Neural progenitor cell (in vitro differentiated cells): ENCODE data around the gene LOXL1. TPM values are rescaled to one million over a fixed set of nuclear protein-coding genes. Genes with fewer than 3 reads are reported as not detected.

ENCODE experiments used
- DNase-seq: peaks from one replicate; pipeline ENCODE4 v3.0.0-alpha.2; 2016; ENCODE audit warnings: low spot score
- H2AFZ ChIP-seq: fragments of 200-600 bp; sonication (generic); replicated peaks from 2 replicates; pipeline ENCODE4 v1.6.1; 2016; ENCODE audit warnings: antibody characterized with exemption
- H3F3A ChIP-seq: fragments of 200-600 bp; sonication (generic); 2 replicates; pipeline ENCODE4 v1.6.1; 2016; ENCODE audit warnings: antibody characterized with exemption, low read depth
- H3K27ac ChIP-seq: fragments of 200-600 bp; sonication (generic); 2 replicates; pipeline ENCODE4 v1.5.1; 2016; ENCODE audit warnings: mild to moderate bottlenecking
- H3K27me3 ChIP-seq: fragments of 200-600 bp; sonication (generic); 2 replicates; pipeline ENCODE4 v1.6.1; 2016; ENCODE audit warnings: mild to moderate bottlenecking, moderate library complexity
- H3K36me3 ChIP-seq: fragments of 200-600 bp; sonication (generic); 2 replicates; pipeline ENCODE4 v1.5.1; 2016
- H3K4me1 ChIP-seq: fragments of 200-600 bp; sonication (generic); 2 replicates; pipeline ENCODE4 v1.6.1; 2016; ENCODE audit warnings: mixed run types
- H3K4me2 ChIP-seq: fragments of 200-600 bp; sonication (generic); 2 replicates; pipeline ENCODE4 v1.6.1; 2016
- H3K4me3 ChIP-seq: fragments of 200-600 bp; sonication (generic); 2 replicates; pipeline ENCODE4 v1.5.1; 2016
- H3K79me2 ChIP-seq: fragments of 200-600 bp; sonication (generic); 2 replicates; pipeline ENCODE4 v1.6.1; 2016; ENCODE audit warnings: low read depth
- H3K9ac ChIP-seq: fragments of 200-600 bp; sonication (generic); 2 replicates; pipeline ENCODE4 v1.6.1; 2016
- H3K9me3 ChIP-seq: fragments of 200-600 bp; sonication (generic); 2 replicates; pipeline ENCODE4 v1.5.1; 2016; ENCODE audit warnings: low read depth
- H4K20me1 ChIP-seq: fragments of 200-600 bp; sonication (generic); 2 replicates; pipeline ENCODE4 v1.6.1; 2016; ENCODE audit warnings: low read depth
- H3K27ac Mint-ChIP-seq: 3 replicates; pipeline ENCODE4 v1.8.0; 2021; ENCODE audit warnings: mixed read lengths
- H3K27me3 Mint-ChIP-seq: 2 replicates; pipeline ENCODE4 v1.8.0; 2022; ENCODE audit warnings: low read depth, mild to moderate bottlenecking, inconsistent platforms, moderate library complexity, mixed read lengths; ENCODE audit not compliant: insufficient read depth
- H3K36me3 Mint-ChIP-seq: 3 replicates; pipeline ENCODE4 v1.8.0; 2021; ENCODE audit warnings: mixed read lengths
- H3K4me1 Mint-ChIP-seq: 3 replicates; pipeline ENCODE4 v1.8.0; 2021; ENCODE audit warnings: mixed read lengths
- H3K4me3 Mint-ChIP-seq: 3 replicates; pipeline ENCODE4 v1.8.0; 2021; ENCODE audit warnings: mild to moderate bottlenecking, moderate library complexity, mixed read lengths
- H3K9me3 Mint-ChIP-seq: 3 replicates; pipeline ENCODE4 v1.8.0; 2020; ENCODE audit warnings: mixed read lengths
- EZH2 ChIP-seq: fragments of 200-600 bp; sonication (generic); IDR thresholded peaks from 2 replicates; pipeline ENCODE4 v1.6.1; 2017; ENCODE audit warnings: antibody characterized with exemption, mild to moderate bottlenecking, moderate library complexity
- EZH2phosphoT487 ChIP-seq: fragments of 200-600 bp; sonication (generic); IDR thresholded peaks from 2 replicates; pipeline ENCODE4 v1.6.1; 2017; ENCODE audit warnings: antibody characterized with exemption
- total RNA-seq: library from RNA; depleted of rRNA; stranded (reverse); fragments of >200 nt; gene quantifications from 2 replicates; pipeline ENCODE4 v1.2.3, GENCODE V29; 2015; ENCODE audit warnings: low replicate concordance
- TF ChIP-seq, protein P1 (sequence below): fragments of 200-600 bp; sonication (generic); IDR thresholded peaks from 2 replicates; pipeline ENCODE4 v1.5.1; 2017; ENCODE audit warnings: antibody characterized with exemption, mild to moderate bottlenecking

Gene LOXL1
- total RNA-seq, 1 donor from 2014 or later, result 5.3 TPM

DNA sequence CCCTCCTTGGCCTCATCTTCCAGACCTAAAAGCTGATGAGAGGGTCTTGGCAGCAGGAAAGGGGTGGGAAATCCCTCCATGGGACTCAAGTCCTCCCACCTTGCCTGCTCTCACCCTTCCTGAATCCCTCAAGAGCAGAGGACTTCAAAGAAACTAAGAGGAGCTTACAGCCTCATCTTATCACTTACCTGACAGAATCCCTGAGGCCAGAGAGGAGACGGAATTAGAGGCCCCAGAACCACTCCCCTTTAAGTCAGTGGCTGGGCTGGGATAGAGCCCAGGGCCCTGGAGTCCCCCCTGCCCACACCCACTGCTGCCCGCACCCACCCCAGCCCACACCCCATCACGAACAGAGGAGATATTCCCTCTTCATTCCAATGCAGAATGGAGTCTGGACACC is 15.2 kb downstream of the LOXL1 start:
- H4K20me1 ChIP-seq, result peaks cover 74% of the 10 kb centered on the region
- H3K4me3 ChIP-seq, result no peak overlapping the region
- peaks cover 17% of the 10 kb centered on the region for H3K27me3 Mint-ChIP-seq
- H3K36me3 ChIP-seq, result no peaks in the 10 kb centered on the region
- no peak overlapping the region for H2AFZ ChIP-seq
- no peak for DNase-seq
- no peaks in the 10 kb centered on the region for H3K9me3 Mint-ChIP-seq
- H3K36me3 Mint-ChIP-seq, result peaks cover under 1% of the 10 kb centered on the region
- H3K27ac ChIP-seq, result no peak overlapping the region
- H3K79me2 ChIP-seq, result no peaks in the 10 kb centered on the region
- H3K4me1 ChIP-seq, result peaks cover 22% of the 10 kb centered on the region
- H3F3A ChIP-seq, result peaks cover 15% of the 10 kb centered on the region
- peaks cover 55% of the 10 kb centered on the region for H3K4me1 Mint-ChIP-seq
- H3K9me3 ChIP-seq, result no peaks in the 10 kb centered on the region
- H3K27me3 ChIP-seq, result peaks cover 26% of the 10 kb centered on the region
- no peak overlapping the region for H3K4me3 Mint-ChIP-seq
- TF ChIP-seq EZH2phosphoT487 (no peak), EZH2 (no peak)
- TF ChIP-seq, protein P1, sequence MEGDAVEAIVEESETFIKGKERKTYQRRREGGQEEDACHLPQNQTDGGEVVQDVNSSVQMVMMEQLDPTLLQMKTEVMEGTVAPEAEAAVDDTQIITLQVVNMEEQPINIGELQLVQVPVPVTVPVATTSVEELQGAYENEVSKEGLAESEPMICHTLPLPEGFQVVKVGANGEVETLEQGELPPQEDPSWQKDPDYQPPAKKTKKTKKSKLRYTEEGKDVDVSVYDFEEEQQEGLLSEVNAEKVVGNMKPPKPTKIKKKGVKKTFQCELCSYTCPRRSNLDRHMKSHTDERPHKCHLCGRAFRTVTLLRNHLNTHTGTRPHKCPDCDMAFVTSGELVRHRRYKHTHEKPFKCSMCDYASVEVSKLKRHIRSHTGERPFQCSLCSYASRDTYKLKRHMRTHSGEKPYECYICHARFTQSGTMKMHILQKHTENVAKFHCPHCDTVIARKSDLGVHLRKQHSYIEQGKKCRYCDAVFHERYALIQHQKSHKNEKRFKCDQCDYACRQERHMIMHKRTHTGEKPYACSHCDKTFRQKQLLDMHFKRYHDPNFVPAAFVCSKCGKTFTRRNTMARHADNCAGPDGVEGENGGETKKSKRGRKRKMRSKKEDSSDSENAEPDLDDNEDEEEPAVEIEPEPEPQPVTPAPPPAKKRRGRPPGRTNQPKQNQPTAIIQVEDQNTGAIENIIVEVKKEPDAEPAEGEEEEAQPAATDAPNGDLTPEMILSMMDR, result no peak
- H3K27ac Mint-ChIP-seq, result no peak overlapping the region
- no peak overlapping the region for H3K4me2 ChIP-seq
- no peak overlapping the region for H3K9ac ChIP-seq

DNA sequence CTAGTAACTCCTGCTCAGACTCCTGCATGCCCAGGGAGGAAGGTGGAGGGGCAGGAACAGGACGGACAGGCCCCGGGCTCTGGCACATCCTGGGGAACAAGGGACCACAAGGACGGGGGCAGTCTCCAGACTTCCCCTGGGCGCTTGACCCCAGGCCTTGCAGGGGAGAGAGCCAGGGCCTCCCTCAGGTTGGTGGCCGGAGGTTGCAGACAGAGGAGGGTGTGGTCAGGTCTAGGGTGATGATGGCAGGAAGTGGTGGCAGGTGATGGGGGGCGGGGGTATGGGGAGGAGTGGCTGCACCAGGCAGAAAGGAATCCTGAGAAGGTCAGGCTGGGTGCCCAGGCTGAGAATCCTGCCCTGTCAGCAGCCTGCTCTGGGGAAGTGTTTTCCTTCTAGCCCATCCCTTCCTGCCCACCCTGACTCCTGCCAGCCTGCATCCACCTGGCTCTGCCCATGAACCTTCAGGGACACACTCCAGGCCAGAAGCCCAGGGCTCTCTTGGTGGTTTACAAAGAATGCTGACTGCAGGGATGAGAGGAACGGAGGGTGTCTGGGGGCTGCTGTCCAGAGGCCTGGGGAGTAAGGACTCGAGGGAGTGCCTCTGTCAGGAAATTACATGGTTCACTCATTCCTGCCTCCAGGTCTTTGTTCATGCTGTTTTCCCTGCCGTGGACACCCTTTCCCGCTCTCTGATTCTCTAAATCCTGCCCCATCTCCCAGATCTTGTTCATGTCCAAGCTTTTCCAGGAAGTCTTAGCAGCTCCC is 15.8 kb downstream of the LOXL1 start:
- Histone ChIP-seq H3F3A (peaks cover 14% of the 10 kb centered on the region), H3K9ac (no peak overlapping the region), H3K27ac (no peak overlapping the region), H3K27me3 (peaks cover 26% of the 10 kb centered on the region), H2AFZ (no peak overlapping the region), H3K4me1 (peaks cover 16% of the 10 kb centered on the region), H4K20me1 (peaks cover 73% of the 10 kb centered on the region), H3K4me2 (no peak overlapping the region), H3K79me2 (no peaks in the 10 kb centered on the region), H3K4me3 (no peak overlapping the region), H3K36me3 (no peaks in the 10 kb centered on the region), H3K9me3 (no peaks in the 10 kb centered on the region)
- TF ChIP-seq, protein P1, result no peak
- TF ChIP-seq EZH2 (no peak), EZH2phosphoT487 (no peak)
- no peak overlapping the region for H3K4me3 Mint-ChIP-seq
- no peak for DNase-seq
- H3K36me3 Mint-ChIP-seq, result peaks cover 3% of the 10 kb centered on the region
- H3K27me3 Mint-ChIP-seq, result peaks cover 17% of the 10 kb centered on the region
- no peak overlapping the region for H3K27ac Mint-ChIP-seq
- H3K4me1 Mint-ChIP-seq, result peaks cover 49% of the 10 kb centered on the region
- H3K9me3 Mint-ChIP-seq, result no peaks in the 10 kb centered on the region

DNA sequence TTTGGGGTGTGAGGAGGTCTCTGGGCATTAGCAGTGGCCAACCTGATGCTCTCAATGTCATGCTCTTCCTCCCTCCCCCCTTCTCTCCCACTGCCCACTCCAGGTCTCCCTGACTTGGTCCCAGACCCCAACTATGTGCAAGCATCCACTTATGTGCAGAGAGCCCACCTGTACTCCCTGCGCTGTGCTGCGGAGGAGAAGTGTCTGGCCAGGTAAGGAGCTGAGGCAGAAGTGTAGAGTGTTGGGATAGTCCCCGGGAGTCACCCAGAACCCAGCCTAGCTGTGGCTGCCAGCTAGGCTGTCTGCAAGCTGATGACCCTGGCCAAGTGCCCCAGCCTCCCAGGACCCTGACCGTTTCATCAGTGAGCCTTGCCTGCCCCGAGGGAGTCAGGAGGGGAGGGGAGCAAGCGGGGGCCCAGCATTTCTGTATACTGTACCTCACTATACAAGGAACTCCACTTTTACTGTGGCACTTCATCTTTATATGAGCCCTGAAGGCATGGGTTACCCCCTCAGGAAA is 16.5 kb downstream of the LOXL1 start:
- peaks cover 16% of the 10 kb centered on the region for H3K4me1 ChIP-seq
- peaks cover 69% of the 10 kb centered on the region for H4K20me1 ChIP-seq
- H3K79me2 ChIP-seq, result no peaks in the 10 kb centered on the region
- H3K27me3 ChIP-seq, result peaks cover 26% of the 10 kb centered on the region
- no peak for DNase-seq
- Mint-ChIP-seq H3K27me3 (peaks cover 17% of the 10 kb centered on the region), H3K4me3 (no peak overlapping the region), H3K9me3 (no peaks in the 10 kb centered on the region), H3K27ac (no peak overlapping the region), H3K4me1 (peaks cover 45% of the 10 kb centered on the region), H3K36me3 (peaks cover 3% of the 10 kb centered on the region)
- no peak overlapping the region for H3K27ac ChIP-seq
- TF ChIP-seq, protein P1, result no peak
- TF ChIP-seq EZH2phosphoT487 (no peak), EZH2 (no peak)
- no peak overlapping the region for H3K9ac ChIP-seq
- peaks cover 14% of the 10 kb centered on the region for H3F3A ChIP-seq
- H3K9me3 ChIP-seq, result no peaks in the 10 kb centered on the region
- H3K4me2 ChIP-seq, result no peak overlapping the region
- H3K36me3 ChIP-seq, result no peaks in the 10 kb centered on the region
- H2AFZ ChIP-seq, result no peak overlapping the region
- no peak overlapping the region for H3K4me3 ChIP-seq
